ENCODE data around the gene IGSF3. TPM values are rescaled to one million over a fixed set of nuclear protein-coding genes. Genes with fewer than 3 reads are reported as not detected.
"Not testable (repeated sequence)": the region's sequence is repeated elsewhere in the genome, so short reads cannot be mapped to it uniquely, and the experiment has no call there.

IGSF3 gene
- polyA plus RNA-seq, 1 experiment, result 0.15 TPM

- TF ChIP-seq CTCF (IDR thresholded peaks at IDR 0.05; ENCODE audit: insufficient read depth, low read depth, low read length), result no peak
- H3K36me3 ChIP-seq (ENCODE audit: control insufficient read depth, insufficient read depth, low read length), result no peaks in the 10 kb centered on the region
- no peak overlapping the region for H3K4me3 ChIP-seq (ENCODE audit: low read depth, low read length)
- POLR2A ChIA-PET, result no interaction called here
- H3K27me3 ChIP-seq (ENCODE audit: control insufficient read depth, insufficient read depth, low read length), result no peaks in the 10 kb centered on the region
- DNase-seq (ENCODE audit: low read depth), result no peak
- CTCF ChIA-PET, result no interaction called here
Observed at GRCh38 chr1:116628448-116628847, 39.1 kb downstream of the IGSF3 start.

- H3K4me3 ChIP-seq (ENCODE audit: low read depth, low read length); DNase-seq (ENCODE audit: low read depth); H3K36me3 ChIP-seq (ENCODE audit: control insufficient read depth, insufficient read depth, low read length); CTCF ChIA-PET; H3K27me3 ChIP-seq (ENCODE audit: control insufficient read depth, insufficient read depth, low read length): not testable (repeated sequence)
- POLR2A ChIA-PET, result interaction anchor here (0.6 kb wide), 1 partner anchor 486 kb away, joined by 3 read pairs; no protein-coding TSS in a partner anchor
Observed at GRCh38 chr1:116627357-116627756, 40.2 kb downstream of the IGSF3 start.

GRCh38 chr1:116626915-116627314, 40.6 kb downstream of the IGSF3 start:
- CTCF ChIA-PET; H3K36me3 ChIP-seq (ENCODE audit: control insufficient read depth, insufficient read depth, low read length); H3K4me3 ChIP-seq (ENCODE audit: low read depth, low read length); POLR2A ChIA-PET; H3K27me3 ChIP-seq (ENCODE audit: control insufficient read depth, insufficient read depth, low read length); DNase-seq (ENCODE audit: low read depth): not testable (repeated sequence)

GRCh38 chr1:116625155-116625554, 42.4 kb downstream of the IGSF3 start:
- CTCF ChIA-PET; POLR2A ChIA-PET; H3K36me3 ChIP-seq (ENCODE audit: control insufficient read depth, insufficient read depth, low read length); H3K4me3 ChIP-seq (ENCODE audit: low read depth, low read length); DNase-seq (ENCODE audit: low read depth); H3K27me3 ChIP-seq (ENCODE audit: control insufficient read depth, insufficient read depth, low read length): not testable (repeated sequence)

- no peak for TF ChIP-seq CTCF (IDR thresholded peaks at IDR 0.05; ENCODE audit: insufficient read depth, low read depth, low read length)
- ChIA-PET CTCF (no interaction called here), POLR2A (no interaction called here)
- Histone ChIP-seq H3K4me3 (ENCODE audit: low read depth, low read length) (no peak overlapping the region), H3K27me3 (ENCODE audit: control insufficient read depth, insufficient read depth, low read length) (no peaks in the 10 kb centered on the region), H3K36me3 (ENCODE audit: control insufficient read depth, insufficient read depth, low read length) (no peaks in the 10 kb centered on the region)
- no peak for DNase-seq (ENCODE audit: low read depth)
Observed at GRCh38 chr1:116624040-116624439, 43.5 kb downstream of the IGSF3 start.

GRCh38 chr1:116622496-116622895, 45.0 kb downstream of the IGSF3 start:
- DNase-seq (ENCODE audit: low read depth); H3K27me3 ChIP-seq (ENCODE audit: control insufficient read depth, insufficient read depth, low read length); H3K36me3 ChIP-seq (ENCODE audit: control insufficient read depth, insufficient read depth, low read length); H3K4me3 ChIP-seq (ENCODE audit: low read depth, low read length); POLR2A ChIA-PET: not testable (repeated sequence)
- CTCF ChIA-PET, result interaction anchor here (0.7 kb wide), 1 partner anchor 9 kb away, joined by 3 read pairs; no protein-coding TSS in a partner anchor

- H3K4me3 ChIP-seq (ENCODE audit: low read depth, low read length); CTCF ChIA-PET; DNase-seq (ENCODE audit: low read depth); H3K27me3 ChIP-seq (ENCODE audit: control insufficient read depth, insufficient read depth, low read length); H3K36me3 ChIP-seq (ENCODE audit: control insufficient read depth, insufficient read depth, low read length); POLR2A ChIA-PET: not testable (repeated sequence)
Observed at GRCh38 chr1:116621756-116622155, 45.8 kb downstream of the IGSF3 start.

- CTCF ChIA-PET; H3K27me3 ChIP-seq (ENCODE audit: control insufficient read depth, insufficient read depth, low read length); DNase-seq (ENCODE audit: low read depth); H3K36me3 ChIP-seq (ENCODE audit: control insufficient read depth, insufficient read depth, low read length); H3K4me3 ChIP-seq (ENCODE audit: low read depth, low read length); POLR2A ChIA-PET: not testable (repeated sequence)
Observed at GRCh38 chr1:116620392-116620791, 47.1 kb downstream of the IGSF3 start.

GRCh38 chr1:116619106-116619505, 48.4 kb downstream of the IGSF3 start:
- DNase-seq (ENCODE audit: low read depth); POLR2A ChIA-PET; H3K36me3 ChIP-seq (ENCODE audit: control insufficient read depth, insufficient read depth, low read length); CTCF ChIA-PET; H3K27me3 ChIP-seq (ENCODE audit: control insufficient read depth, insufficient read depth, low read length); H3K4me3 ChIP-seq (ENCODE audit: low read depth, low read length): not testable (repeated sequence)

GRCh38 chr1:116617808-116618207, 49.7 kb downstream of the IGSF3 start:
- POLR2A ChIA-PET; H3K4me3 ChIP-seq (ENCODE audit: low read depth, low read length); H3K27me3 ChIP-seq (ENCODE audit: control insufficient read depth, insufficient read depth, low read length); CTCF ChIA-PET; DNase-seq (ENCODE audit: low read depth); H3K36me3 ChIP-seq (ENCODE audit: control insufficient read depth, insufficient read depth, low read length): not testable (repeated sequence)

GRCh38 chr1:116613825-116614224, 53.7 kb downstream of the IGSF3 start:
- CTCF ChIA-PET; H3K36me3 ChIP-seq (ENCODE audit: control insufficient read depth, insufficient read depth, low read length); H3K27me3 ChIP-seq (ENCODE audit: control insufficient read depth, insufficient read depth, low read length); DNase-seq (ENCODE audit: low read depth); H3K4me3 ChIP-seq (ENCODE audit: low read depth, low read length); POLR2A ChIA-PET: not testable (repeated sequence)

- H3K36me3 ChIP-seq (ENCODE audit: control insufficient read depth, insufficient read depth, low read length); H3K4me3 ChIP-seq (ENCODE audit: low read depth, low read length); CTCF ChIA-PET; DNase-seq (ENCODE audit: low read depth); H3K27me3 ChIP-seq (ENCODE audit: control insufficient read depth, insufficient read depth, low read length); POLR2A ChIA-PET: not testable (repeated sequence)
Observed at GRCh38 chr1:116609801-116610371, 57.6 kb downstream of the IGSF3 start.
